Stimulated activated CD4-positive, alpha-beta T cell treated with anti-CD3 and anti-CD28 coated beads, TNF-alpha, amount 100 ng/mL, for 24 hours (primary cell): Measurements from ENCODE around the gene RCBTB1.
"Not testable (repeated sequence)": the region's sequence is repeated elsewhere in the genome, so short reads cannot be mapped to it uniquely, and the experiment has no call there.

ENCODE experiments used
- DNase-seq, 3 experiments: peaks; one replicate each; pipeline ENCODE4 v3.0.0-alpha.2; 2020; ENCODE audit warnings: low read depth in 3 of 3

Gene RCBTB1

DNA sequence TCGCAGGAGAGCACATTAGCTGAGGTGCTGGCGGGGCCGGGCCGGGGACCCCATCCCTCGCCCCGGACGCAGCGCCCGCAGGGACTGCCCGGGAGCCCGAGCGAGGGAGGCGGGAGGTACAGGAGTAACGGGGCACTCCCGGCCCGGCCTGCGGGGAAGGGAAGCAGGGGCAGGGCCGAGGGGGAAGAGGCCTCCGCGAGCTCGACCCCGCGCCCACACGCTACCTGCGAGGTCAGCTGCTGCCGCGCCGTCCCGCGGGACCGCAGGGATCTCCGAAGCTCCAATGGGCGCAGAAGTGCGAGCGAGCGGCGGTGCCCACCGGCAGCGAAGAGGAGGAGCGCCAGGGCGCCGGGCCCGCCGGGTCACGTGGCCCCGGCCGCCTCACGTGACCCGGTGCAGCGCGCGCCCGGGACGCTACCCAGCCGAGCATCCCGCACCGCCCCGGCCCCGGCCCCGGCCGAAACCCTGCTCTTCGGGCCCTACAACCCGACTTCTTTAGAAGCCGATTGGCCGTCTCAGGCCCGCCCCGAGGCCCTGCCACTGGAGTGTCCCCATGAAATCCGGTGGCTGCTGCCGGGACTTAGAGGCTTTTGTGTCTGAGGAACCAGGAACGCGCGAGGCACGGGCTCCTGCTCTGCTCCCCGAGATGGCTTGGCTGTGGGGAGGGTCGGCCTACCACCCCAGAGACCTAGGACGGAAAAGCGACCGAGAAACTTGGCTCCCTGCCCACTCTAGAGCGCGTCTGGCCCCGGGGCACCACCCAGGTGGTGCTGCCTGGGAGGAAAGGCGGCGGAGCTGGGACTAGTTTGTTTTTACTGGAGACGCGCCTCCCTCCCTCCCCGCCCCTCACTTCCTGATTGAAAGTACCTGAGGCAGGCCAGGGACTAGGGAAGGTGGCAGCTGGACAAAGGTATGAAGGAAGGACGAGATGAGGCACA lies at the start of gene RCBTB1:
Gene RCBTB1, minus strand, starts transcription at position 339 of the 938 bp plus-strand sequence. CDS start 18,279 bp downstream, outside the sequence.
- peak; percentile 35 to 60 (median 38) for DNase-seq

- DNase-seq, result no peak
Measured at GRCh38 chr13:49633710-49634109, 48.4 kb upstream of the RCBTB1 start.

GRCh38 chr13:49632156-49632555 lies 46.8 kb upstream of the RCBTB1 start:
- DNase-seq, result no peak

- DNase-seq, result no peak
Measured at GRCh38 chr13:49630580-49630979, 45.2 kb upstream of the RCBTB1 start.

DNA sequence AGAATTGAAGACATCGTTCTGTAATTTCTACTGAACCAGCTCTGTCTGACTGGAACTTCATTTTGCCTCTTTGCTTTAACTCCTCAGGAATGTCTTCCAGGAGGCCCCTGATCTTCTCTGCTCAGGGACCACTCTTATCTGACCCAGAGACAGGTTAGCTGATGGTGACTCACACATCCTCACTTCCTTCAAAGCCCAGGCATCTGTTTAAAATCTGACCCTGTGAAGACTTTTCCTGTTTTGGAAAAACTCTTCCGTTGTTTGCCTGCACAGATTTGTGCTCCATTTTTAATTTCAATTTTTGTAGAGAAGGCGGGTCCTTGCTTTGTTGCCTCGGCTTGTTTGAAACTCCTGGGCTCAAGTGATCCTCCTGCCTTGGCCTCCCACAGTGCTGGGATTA lies 44.6 kb upstream of the RCBTB1 start:
- DNase-seq, result no peak

- DNase-seq, result no peak
Measured at GRCh38 chr13:49629196-49629938, 44.0 kb upstream of the RCBTB1 start.

DNA sequence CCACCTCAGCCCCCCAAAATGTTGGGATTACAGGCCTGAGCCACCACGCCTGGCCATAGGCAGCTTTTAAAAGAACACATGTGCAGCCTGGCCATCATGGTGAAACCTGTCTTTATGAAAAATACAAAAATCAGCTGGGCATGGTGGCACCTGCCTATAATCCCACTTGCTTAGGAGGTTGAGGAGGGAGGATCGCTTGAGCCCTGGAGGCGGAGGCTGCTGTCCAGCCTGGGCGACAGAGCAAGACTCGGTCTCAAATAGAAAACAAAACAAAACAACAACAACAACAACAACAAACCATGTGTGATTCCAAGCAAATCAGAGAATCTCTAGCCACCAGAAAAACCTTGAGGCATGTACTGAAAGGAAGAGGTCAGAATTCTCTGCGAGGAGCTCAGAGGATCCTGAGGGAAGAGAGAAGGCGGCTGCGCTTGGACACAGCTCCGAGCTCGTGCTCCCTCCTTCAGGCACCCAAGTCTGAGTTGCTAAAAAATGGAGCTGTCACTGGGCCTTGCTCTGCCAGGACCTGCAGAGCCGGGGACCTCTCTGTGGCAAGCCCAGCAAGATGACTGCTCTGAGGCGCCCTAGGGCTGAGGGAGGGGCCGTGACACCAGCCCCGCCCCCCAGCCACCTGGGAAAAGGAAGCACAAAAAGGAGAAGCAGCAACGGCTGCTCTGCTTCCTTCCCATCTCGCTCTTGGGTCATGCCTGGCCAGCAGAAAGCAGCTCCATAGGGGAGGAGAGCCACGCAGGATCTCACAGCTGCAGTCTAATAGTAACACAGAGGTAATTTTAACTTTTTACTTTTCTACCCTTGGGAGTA lies 42.7 kb upstream of the RCBTB1 start, which contains the start of gene ARL11:
Gene ARL11, plus strand, starts transcription at position 677 of the 822 bp plus-strand sequence. CDS start 1,941 bp downstream, outside the sequence.
- peak; percentile 8 to 62 (median 33) for DNase-seq

GRCh38 chr13:49625392-49626079 lies 40.2 kb upstream of the RCBTB1 start:
- DNase-seq, result no peak

DNA sequence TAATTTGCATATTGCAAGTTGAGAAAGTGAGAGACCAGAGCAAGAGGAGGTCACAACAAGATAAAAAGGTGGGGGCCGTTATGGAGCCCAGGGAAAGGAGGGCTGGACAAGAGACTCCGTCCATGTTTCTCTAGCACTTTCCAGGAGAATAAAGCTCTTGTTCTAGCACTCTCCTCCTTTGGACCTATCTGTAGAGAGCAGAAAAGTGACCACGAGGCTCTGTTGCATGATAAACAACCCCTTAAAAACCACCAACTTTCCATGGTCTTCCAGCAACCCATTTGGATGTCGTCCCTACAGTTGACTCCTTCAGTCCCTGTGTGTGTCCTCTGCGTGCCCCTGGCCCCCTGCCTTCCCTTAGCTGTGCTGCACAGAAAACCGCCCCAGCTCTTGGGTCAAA lies 38.9 kb upstream of the RCBTB1 start:
- no peak for DNase-seq

DNA sequence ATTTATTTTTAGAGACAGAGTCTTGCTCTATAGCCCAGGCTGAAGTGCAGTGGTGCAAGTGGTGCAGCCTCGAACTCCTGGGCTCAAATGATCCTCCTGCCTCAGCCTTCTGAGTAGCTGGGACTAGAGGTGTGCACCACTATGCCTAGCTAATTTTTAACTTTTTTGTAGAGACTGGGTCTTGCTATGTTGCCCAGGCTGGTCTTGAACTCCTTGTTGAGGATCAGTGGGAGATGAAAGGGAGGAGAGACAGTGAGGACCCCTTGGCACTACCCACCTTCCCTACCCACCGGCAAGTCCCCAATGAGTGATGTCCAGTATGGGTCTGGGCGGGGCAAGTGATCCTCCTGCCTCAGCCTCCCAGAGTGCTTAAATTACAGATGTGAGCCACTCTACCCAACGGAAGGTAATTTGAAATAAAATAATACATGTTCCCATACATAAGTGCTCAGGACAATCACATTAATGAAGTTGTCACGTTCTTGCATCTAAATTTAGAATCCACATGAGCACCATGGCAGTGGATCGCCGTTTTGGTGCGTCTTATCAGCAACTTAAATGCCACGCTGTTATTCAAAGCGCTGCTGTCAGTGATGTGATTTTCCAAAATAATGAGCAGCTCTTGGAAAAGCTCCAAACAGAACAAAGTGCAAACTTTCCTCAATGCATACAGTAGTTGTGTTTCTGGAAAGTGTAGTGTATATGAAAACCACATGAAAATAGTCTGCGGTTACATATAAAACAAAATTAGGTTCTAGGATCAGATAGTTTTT lies 37.0 kb upstream of the RCBTB1 start:
- no peak for DNase-seq

GRCh38 chr13:49620170-49620621 lies 34.8 kb upstream of the RCBTB1 start:
- no peak for DNase-seq

DNA sequence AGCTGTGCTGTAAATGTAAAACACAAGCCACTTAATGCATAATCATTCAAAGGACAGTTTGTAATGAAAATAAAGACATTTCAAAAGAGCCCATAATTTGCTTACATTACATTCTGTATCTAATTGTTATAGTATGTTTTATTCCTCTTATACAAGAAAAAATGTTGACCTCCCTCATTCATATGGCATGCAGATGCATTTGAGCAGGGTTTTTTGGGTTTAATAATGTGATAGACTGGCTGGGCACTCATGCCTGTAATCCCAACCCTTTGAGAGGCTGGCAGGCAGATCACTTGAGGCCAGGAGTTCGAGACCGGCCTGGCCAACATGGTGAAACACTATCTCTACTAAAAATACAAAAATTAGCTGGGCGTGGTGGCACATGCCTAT lies 31.3 kb upstream of the RCBTB1 start:
- DNase-seq, result no peak

- DNase-seq, result no peak
Measured at GRCh38 chr13:49615836-49616675, 30.7 kb upstream of the RCBTB1 start.

GRCh38 chr13:49612042-49612441 lies 26.7 kb upstream of the RCBTB1 start:
- not testable (repeated sequence) for DNase-seq

DNA sequence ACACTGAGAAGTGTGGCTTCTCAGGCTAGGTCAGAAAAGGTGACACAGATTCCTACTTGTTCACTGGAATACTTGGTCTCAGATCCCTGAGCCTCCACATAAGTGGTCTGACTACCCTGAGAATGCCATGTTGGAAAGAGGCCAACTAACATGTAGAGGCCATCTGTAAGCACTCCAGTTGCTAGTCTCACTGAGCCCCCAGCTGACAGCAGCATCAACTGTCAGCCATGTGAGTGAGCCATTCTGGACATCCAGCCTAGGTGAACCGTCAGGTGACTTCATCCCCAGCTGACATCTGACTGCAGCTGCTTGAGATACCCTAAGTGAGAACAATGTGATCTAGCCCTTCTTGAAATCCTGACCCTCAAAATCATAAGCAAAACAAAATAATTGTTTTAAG lies 24.8 kb upstream of the RCBTB1 start:
- DNase-seq, result no peak

DNA sequence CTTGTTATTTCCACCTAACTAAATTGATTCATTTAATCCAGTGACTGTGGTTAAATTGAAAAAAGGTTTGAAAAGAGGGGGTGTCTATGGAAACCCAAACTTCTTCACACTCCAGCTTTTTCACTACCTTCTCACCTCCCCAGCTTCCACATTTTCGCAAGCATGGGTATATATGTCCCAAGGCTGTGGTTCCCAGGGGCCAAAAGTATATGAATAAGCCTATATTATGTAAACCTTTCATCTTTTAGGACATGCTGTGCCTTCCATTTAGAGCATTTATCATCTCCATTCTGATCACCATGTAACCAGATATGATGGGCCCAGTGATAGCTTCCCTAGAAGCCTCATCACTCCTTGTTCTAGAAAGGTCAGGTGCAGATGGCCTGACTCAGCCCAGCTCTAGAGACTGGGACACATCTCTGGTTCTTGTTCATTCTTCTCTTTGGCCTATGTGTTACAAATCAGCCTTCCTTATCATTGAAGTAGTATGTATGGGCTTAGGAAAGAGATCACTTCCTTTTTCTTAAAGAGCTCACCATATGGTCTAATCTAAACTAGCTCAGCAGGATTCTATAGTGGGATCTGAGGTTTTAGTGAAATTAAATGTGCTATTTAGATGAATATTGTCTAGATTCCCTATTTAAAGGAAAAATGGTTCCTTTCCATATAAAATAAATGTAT lies 23.4 kb upstream of the RCBTB1 start:
- DNase-seq, result no peak

GRCh38 chr13:49607761-49608160 lies 22.4 kb upstream of the RCBTB1 start:
- no peak for DNase-seq

DNA sequence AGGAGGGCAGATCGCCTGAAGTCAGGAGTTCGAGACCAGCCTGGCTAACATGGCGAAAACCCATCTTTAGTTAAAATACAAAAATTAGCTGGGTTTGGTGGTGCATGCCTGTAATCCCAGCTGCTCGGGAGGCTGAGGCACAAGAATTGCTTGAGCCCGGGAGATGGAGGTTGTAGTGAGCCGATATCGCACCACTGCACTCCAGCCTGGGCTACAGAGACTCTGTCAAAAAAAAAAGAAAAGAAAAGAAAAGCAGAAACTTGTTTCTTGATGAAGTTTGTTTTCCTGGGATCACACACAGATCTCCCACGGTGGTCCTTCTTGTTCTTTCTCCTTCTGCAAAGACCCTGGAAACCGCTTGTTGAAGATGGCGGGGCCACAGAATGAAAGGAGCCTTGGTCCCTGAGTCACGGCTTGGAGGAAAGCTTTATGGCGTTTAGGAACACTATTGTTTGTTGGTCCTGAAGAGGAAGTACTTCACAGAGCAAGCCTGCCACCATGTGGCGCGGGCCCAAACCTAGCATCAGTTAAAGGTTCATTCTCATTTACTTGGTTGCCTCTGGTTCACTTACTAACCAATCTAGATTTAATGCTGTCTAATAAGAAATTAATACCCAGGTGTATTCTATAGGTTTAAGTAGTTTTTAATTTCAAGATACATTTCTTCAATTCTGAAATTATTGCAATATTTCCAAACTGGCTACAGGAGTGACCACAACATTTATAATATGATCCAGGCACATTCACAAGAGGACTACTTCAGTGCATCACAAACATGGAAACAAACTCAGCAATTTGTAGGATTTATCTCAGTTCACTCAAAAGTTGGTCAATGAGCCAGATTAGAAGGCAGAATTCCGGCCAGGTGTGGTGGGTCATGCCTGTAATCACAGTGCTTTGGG lies 21.6 kb upstream of the RCBTB1 start:
- DNase-seq, result peak; percentile 59 to 79 (median 70)
